ENCODE results near the gene STK32C. TPM values are rescaled to one million over a fixed set of nuclear protein-coding genes. Genes with fewer than 3 reads are reported as not detected.

The STK32C gene
- total and polyA plus RNA-seq, 12 donors, result 2.7 to 8.9 (median 5.7) TPM

GRCh38 chr10:132292287-132293200 is 15.2 kb downstream of the STK32C start:
- DNase-seq (no peak), ATAC-seq (no peak)
- Histone ChIP-seq H3K36me3 (no peaks in the 10 kb centered on the region), H3K9me3 (peaks cover 0 to 24% (median 5%) of the 10 kb centered on the region in 11 donors), H3K4me3 (no peak overlapping the region), H3K27ac (no peak overlapping the region), H3K4me1 (peaks cover 0 to 13% (median 3%) of the 10 kb centered on the region in 9 donors), H3K27me3 (peaks cover 0 to 8% (median 0%) of the 10 kb centered on the region in 7 donors)
- 86 to 91% methylated on average over 30 of the region's 30 CpGs for WGBS, 2 donors
- intact Hi-C loops (cut with DNase I), result loop anchor here in 1 of 10 donors (5.0 kb wide), 1 partner anchor 55 kb away; no protein-coding TSS in a partner anchor
- TF ChIP-seq, protein P1, sequence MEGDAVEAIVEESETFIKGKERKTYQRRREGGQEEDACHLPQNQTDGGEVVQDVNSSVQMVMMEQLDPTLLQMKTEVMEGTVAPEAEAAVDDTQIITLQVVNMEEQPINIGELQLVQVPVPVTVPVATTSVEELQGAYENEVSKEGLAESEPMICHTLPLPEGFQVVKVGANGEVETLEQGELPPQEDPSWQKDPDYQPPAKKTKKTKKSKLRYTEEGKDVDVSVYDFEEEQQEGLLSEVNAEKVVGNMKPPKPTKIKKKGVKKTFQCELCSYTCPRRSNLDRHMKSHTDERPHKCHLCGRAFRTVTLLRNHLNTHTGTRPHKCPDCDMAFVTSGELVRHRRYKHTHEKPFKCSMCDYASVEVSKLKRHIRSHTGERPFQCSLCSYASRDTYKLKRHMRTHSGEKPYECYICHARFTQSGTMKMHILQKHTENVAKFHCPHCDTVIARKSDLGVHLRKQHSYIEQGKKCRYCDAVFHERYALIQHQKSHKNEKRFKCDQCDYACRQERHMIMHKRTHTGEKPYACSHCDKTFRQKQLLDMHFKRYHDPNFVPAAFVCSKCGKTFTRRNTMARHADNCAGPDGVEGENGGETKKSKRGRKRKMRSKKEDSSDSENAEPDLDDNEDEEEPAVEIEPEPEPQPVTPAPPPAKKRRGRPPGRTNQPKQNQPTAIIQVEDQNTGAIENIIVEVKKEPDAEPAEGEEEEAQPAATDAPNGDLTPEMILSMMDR (IDR thresholded peaks at IDR 0.05), result no peak

DNA sequence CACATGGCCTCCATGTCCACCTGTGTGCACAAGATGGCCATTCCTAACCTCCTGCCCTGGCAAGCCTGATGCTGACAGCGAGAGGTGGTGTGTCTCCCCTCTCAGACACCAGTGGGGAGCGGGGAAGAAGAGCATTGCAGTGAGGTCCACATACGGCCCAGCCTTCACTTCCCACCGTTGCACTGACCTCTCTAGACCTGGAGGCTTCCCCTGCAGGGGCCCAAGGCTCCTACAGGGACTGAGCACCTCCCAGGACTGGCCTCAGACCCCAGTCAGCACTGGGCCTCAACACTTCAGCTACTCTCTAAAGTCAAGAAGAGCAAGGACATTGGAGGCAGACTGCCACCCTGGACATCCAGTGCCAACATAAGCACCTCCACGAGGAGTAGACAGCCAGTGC is 15.9 kb downstream of the STK32C start:
- 86 to 87% methylated on average over 5 of the region's 5 CpGs for WGBS, 2 donors
- H3K27ac ChIP-seq, result no peak overlapping the region
- TF ChIP-seq, protein P1 (IDR thresholded peaks at IDR 0.05), result no peak
- H3K4me3 ChIP-seq, result no peak overlapping the region
- no peaks in the 10 kb centered on the region for H3K36me3 ChIP-seq
- DNase-seq (no peak), ATAC-seq (no peak)
- peaks cover 0 to 10% (median 2%) of the 10 kb centered on the region in 9 donors for H3K4me1 ChIP-seq
- H3K9me3 ChIP-seq, result peaks cover 0 to 24% (median 5%) of the 10 kb centered on the region in 11 donors
- H3K27me3 ChIP-seq, result peaks cover 0 to 4% (median 0%) of the 10 kb centered on the region in 7 donors
- intact Hi-C loops (cut with DNase I), result loop anchor here in 1 of 10 donors (5.0 kb wide), 1 partner anchor 55 kb away; no protein-coding TSS in a partner anchor

- Histone ChIP-seq H3K27me3 (peaks cover 0 to 4% (median 0%) of the 10 kb centered on the region in 7 donors), H3K27ac (no peak overlapping the region), H3K36me3 (no peaks in the 10 kb centered on the region), H3K9me3 (peaks cover 0 to 24% (median 5%) of the 10 kb centered on the region in 11 donors), H3K4me3 (no peak overlapping the region), H3K4me1 (peaks cover 0 to 10% (median 0%) of the 10 kb centered on the region in 9 donors)
- no peak for ATAC-seq
- intact Hi-C loops (cut with DNase I), result loop anchor here in 1 of 10 donors (5.0 kb wide), 1 partner anchor 53 kb away; no protein-coding TSS in a partner anchor
- DNase-seq, result no peak
- TF ChIP-seq, protein P1 (IDR thresholded peaks at IDR 0.05), result no peak
- 91 to 95% methylated on average over 6 of the region's 6 CpGs for WGBS, 2 donors
Measured at GRCh38 chr10:132290631-132291030, 17.1 kb downstream of the STK32C start.

DNA sequence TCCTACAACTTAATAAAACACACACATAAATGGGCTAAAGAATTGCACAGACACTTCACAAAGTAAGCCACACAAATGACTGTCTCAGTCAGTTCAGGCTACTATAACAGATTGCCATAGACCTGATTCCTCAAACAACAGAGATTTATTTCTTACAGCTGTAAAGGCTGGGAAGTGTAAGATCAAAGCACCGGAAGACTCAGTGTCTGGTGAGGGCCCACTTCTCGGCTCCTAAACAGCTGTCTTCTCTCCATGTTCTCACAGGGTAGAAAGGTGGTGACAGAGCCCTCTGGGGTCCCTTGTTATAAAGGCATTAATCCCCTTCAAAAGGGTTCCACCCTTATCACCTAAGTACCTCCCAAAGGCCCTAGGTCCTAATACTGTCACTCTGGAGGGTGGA is 18.3 kb downstream of the STK32C start:
- intact Hi-C loops (cut with DNase I), result no loop called here
- ATAC-seq (no peak), DNase-seq (no peak)
- H3K27ac ChIP-seq, result no peak overlapping the region
- peaks cover 0 to 24% (median 5%) of the 10 kb centered on the region in 11 donors for H3K9me3 ChIP-seq
- WGBS, 2 donors, result 73 to 88% methylated on average over 2 of the region's 2 CpGs
- peaks cover 0 to under 1% (median 0%) of the 10 kb centered on the region in 7 donors for H3K27me3 ChIP-seq
- peaks cover 0 to 10% (median 0%) of the 10 kb centered on the region in 9 donors for H3K4me1 ChIP-seq
- no peaks in the 10 kb centered on the region for H3K36me3 ChIP-seq
- TF ChIP-seq, protein P1 (IDR thresholded peaks at IDR 0.05), result no peak
- H3K4me3 ChIP-seq, result no peak overlapping the region

All from heart right ventricle (tissue), 16 donors.